OCI-LY3 (cell line): Measurements from ENCODE around the gene EIPR1.

Source experiments
- H2AFZ ChIP-seq: fragments of 200-600, 300-600 bp; shearing (Covaris generic); 2 replicates; pipeline ENCODE4 v1.6.0; 2014; ENCODE audit warnings: antibody characterized with exemption, low read depth, low read length
- H3K27ac ChIP-seq: fragments of 200-600, 300-600 bp; sonication (generic); 2 replicates; pipeline ENCODE4 v1.5.1; 2014; ENCODE audit warnings: mild to moderate bottlenecking, low read length, moderate library complexity, mixed read lengths
- H3K27me3 ChIP-seq: fragments of 200-600, 300-600 bp; sonication (generic); 2 replicates; pipeline ENCODE4 v1.6.1; 2014; ENCODE audit warnings: low read depth, low read length, mixed read lengths
- H3K36me3 ChIP-seq: fragments of 200-600, 300-600 bp; sonication (generic); replicated peaks from 2 replicates; pipeline ENCODE3; 2014; ENCODE audit warnings: low read depth, low read length, mixed read lengths
- H3K4me1 ChIP-seq: fragments of 300-600, 200-600 bp; sonication (generic); 2 replicates; pipeline ENCODE4 v1.6.1; 2014; ENCODE audit warnings: low read length, mixed read lengths
- H3K4me2 ChIP-seq: fragments of 200-600, 300-600 bp; sonication (generic); 2 replicates; pipeline ENCODE4 v1.6.1; 2014; ENCODE audit warnings: low read length, mixed read lengths
- H3K4me3 ChIP-seq: fragments of 300-600, 200-600 bp; sonication (generic); 2 replicates; pipeline ENCODE4 v1.5.1; 2014; ENCODE audit warnings: antibody characterized with exemption, mild to moderate bottlenecking, low read length, moderate library complexity
- H3K79me2 ChIP-seq: fragments of 300-600, 200-600 bp; shearing (Covaris generic); 2 replicates; pipeline ENCODE4 v1.6.1; 2014; ENCODE audit warnings: mild to moderate bottlenecking, low read length, mixed read lengths
- H3K9ac ChIP-seq: fragments of 300-600, 200-600 bp; shearing (Covaris generic); 2 replicates; pipeline ENCODE4 v1.6.0; 2014; ENCODE audit warnings: mild to moderate bottlenecking, low read length, moderate library complexity
- H3K9me3 ChIP-seq: fragments of 200-600, 300-600 bp; shearing (Covaris generic); 2 replicates; pipeline ENCODE4 v1.6.1; 2014; ENCODE audit warnings: low read length, mixed read lengths; ENCODE audit not compliant: insufficient read depth
- H4K20me1 ChIP-seq: fragments of 200-600, 300-600 bp; sonication (generic); 2 replicates; pipeline ENCODE4 v1.6.1; 2016; ENCODE audit warnings: low read length, mixed read lengths; ENCODE audit not compliant: insufficient read depth
- CTCF ChIP-seq: fragments of 200-600, 300-600 bp; sonication (generic); IDR thresholded peaks from 2 replicates; pipeline ENCODE4 v1.5.1; 2014; ENCODE audit warnings: antibody characterized with exemption, low read length, low read depth
- EZH2phosphoT487 ChIP-seq: fragments of 200-600 bp; shearing (Covaris generic); IDR thresholded peaks from 2 replicates; pipeline ENCODE4 v1.6.1; 2018; ENCODE audit warnings: antibody characterized with exemption, mixed run types, low read depth

The EIPR1 gene

DNA sequence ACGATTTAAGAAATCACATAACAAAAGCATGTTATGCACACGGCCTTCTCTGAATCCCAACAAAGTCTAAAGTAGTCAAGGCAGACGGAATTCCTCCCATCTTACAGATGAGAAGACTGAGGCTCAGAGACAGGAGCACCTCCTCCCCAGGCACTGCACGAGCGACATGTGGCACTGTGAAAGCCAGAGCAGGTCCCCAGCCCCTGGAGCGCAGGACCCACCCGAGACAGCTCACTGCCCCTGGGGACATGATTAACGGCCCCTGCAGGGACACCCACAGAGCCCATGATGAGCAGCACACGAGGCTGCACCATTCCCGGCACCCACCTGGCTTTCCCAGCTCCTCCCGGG is 53.6 kb downstream of the EIPR1 start:
- H3K27me3 ChIP-seq, result no peaks in the 10 kb centered on the region
- no peaks in the 10 kb centered on the region for H3K4me1 ChIP-seq
- H3K4me3 ChIP-seq, result no peak overlapping the region
- H3K79me2 ChIP-seq, result peaks cover 3% of the 10 kb centered on the region; the same call in 1 of the 2 replicates
- no peak overlapping the region for H3K9ac ChIP-seq
- H3K36me3 ChIP-seq, result peaks cover 2% of the 10 kb centered on the region
- no peak overlapping the region for H2AFZ ChIP-seq
- no peaks in the 10 kb centered on the region for H4K20me1 ChIP-seq
- H3K4me2 ChIP-seq, result no peak overlapping the region
- H3K9me3 ChIP-seq, result no peaks in the 10 kb centered on the region
- H3K27ac ChIP-seq, result no peak overlapping the region
- no peak for TF ChIP-seq CTCF
- TF ChIP-seq EZH2phosphoT487, result no peak

GRCh38 chr2:3323360-3324035 is 54.1 kb downstream of the EIPR1 start:
- peaks cover 3% of the 10 kb centered on the region; the same call in 1 of the 2 replicates for H3K79me2 ChIP-seq
- H3K9ac ChIP-seq, result no peak overlapping the region
- H3K4me3 ChIP-seq, result no peak overlapping the region
- no peak for TF ChIP-seq CTCF
- no peak overlapping the region for H3K4me2 ChIP-seq
- no peaks in the 10 kb centered on the region for H4K20me1 ChIP-seq
- no peaks in the 10 kb centered on the region for H3K27me3 ChIP-seq
- H2AFZ ChIP-seq, result no peak overlapping the region
- no peaks in the 10 kb centered on the region for H3K9me3 ChIP-seq
- no peak overlapping the region for H3K27ac ChIP-seq
- no peaks in the 10 kb centered on the region for H3K4me1 ChIP-seq
- H3K36me3 ChIP-seq, result peaks cover 2% of the 10 kb centered on the region

GRCh38 chr2:3322311-3322970 is 55.2 kb downstream of the EIPR1 start:
- Histone ChIP-seq H3K79me2 (peaks cover 4% of the 10 kb centered on the region), H3K4me2 (no peak overlapping the region), H3K27ac (no peak overlapping the region), H4K20me1 (no peaks in the 10 kb centered on the region), H3K4me1 (no peaks in the 10 kb centered on the region), H3K27me3 (no peaks in the 10 kb centered on the region), H3K9ac (no peak overlapping the region), H2AFZ (no peak overlapping the region), H3K36me3 (peaks cover 7% of the 10 kb centered on the region), H3K9me3 (no peaks in the 10 kb centered on the region), H3K4me3 (no peak overlapping the region)
- TF ChIP-seq CTCF (no peak), EZH2phosphoT487 (no peak)

- Histone ChIP-seq H3K36me3 (peaks cover 13% of the 10 kb centered on the region), H3K27me3 (no peaks in the 10 kb centered on the region), H3K9ac (no peak overlapping the region), H4K20me1 (0 out of 2 replicates have a peak, but pooled peaks cover 5% of the 10 kb centered on the region), H3K27ac (no peak overlapping the region), H3K9me3 (no peaks in the 10 kb centered on the region), H3K4me3 (no peak overlapping the region), H3K4me2 (no peak overlapping the region), H3K79me2 (peaks cover 10% of the 10 kb centered on the region), H3K4me1 (no peaks in the 10 kb centered on the region), H2AFZ (no peak overlapping the region)
- TF ChIP-seq CTCF, result no peak
- no peak for TF ChIP-seq EZH2phosphoT487
Measured at GRCh38 chr2:3321825-3322224, 55.8 kb downstream of the EIPR1 start.
